Measurements from ENCODE around the gene GPN2.

The GPN2 gene

DNA sequence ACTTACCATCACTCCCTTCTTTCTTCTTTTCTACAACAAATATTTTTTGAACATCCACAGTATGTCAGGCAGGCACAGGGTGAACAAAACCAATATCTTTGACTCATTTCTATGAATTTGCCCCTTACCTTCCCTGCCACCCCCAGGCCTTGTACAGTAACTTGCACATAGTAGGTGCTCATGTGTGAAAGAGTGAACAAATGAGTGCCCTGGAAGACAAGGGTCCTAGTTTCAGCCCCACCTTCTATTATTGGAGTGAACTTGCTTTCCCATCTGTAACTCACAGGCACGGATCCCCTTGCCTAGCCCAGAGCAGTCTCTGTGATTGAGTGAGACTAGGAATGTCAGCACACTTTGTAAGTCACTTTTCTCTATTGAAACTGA is 50.8 kb downstream of the GPN2 start:
- TF ChIP-seq, protein P1, sequence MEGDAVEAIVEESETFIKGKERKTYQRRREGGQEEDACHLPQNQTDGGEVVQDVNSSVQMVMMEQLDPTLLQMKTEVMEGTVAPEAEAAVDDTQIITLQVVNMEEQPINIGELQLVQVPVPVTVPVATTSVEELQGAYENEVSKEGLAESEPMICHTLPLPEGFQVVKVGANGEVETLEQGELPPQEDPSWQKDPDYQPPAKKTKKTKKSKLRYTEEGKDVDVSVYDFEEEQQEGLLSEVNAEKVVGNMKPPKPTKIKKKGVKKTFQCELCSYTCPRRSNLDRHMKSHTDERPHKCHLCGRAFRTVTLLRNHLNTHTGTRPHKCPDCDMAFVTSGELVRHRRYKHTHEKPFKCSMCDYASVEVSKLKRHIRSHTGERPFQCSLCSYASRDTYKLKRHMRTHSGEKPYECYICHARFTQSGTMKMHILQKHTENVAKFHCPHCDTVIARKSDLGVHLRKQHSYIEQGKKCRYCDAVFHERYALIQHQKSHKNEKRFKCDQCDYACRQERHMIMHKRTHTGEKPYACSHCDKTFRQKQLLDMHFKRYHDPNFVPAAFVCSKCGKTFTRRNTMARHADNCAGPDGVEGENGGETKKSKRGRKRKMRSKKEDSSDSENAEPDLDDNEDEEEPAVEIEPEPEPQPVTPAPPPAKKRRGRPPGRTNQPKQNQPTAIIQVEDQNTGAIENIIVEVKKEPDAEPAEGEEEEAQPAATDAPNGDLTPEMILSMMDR (IDR thresholded peaks at IDR 0.05), result no peak

DNA sequence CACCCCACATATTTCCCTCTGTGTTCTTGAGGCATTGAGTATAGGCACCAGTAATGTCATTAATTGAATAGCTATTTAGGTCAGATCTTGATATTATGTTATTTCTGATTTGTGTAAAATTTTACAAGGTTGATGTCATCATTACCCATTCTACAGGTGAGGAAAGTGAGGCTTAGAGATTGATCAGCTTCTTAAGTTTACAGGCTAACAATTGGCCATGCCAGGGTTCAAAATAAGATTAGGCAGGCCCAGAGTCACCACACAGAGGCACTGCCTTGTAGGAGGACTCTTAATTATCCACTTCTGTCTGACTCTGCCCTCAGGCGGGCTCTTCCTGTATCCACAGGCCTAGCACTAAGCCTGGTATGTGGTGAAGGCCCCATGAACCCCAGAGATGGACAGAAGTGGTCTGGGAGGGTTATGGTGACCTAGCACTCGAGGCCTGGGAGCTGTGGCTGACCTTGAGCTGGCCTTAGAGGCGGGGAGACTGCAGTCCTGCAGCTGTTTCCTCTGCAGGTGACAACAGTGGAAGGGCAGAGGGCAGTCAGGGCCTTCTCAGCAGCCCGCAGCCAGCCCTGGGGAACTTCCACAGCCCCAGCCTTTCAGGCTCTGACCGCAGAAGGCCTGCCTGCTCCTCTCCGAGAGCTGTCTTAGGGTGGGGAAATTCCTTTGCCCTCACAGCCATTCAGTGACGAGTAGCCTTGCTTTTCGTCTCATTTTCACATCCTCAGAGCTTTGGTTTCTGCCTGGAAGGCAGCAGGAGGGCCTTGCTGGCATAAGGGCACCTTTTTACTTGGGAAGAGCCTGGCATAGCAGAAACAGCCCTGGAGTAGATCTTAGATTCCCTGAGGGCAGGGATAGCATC is 51.4 kb downstream of the GPN2 start:
- TF ChIP-seq, protein P1 (IDR thresholded peaks at IDR 0.05), result no peak

DNA sequence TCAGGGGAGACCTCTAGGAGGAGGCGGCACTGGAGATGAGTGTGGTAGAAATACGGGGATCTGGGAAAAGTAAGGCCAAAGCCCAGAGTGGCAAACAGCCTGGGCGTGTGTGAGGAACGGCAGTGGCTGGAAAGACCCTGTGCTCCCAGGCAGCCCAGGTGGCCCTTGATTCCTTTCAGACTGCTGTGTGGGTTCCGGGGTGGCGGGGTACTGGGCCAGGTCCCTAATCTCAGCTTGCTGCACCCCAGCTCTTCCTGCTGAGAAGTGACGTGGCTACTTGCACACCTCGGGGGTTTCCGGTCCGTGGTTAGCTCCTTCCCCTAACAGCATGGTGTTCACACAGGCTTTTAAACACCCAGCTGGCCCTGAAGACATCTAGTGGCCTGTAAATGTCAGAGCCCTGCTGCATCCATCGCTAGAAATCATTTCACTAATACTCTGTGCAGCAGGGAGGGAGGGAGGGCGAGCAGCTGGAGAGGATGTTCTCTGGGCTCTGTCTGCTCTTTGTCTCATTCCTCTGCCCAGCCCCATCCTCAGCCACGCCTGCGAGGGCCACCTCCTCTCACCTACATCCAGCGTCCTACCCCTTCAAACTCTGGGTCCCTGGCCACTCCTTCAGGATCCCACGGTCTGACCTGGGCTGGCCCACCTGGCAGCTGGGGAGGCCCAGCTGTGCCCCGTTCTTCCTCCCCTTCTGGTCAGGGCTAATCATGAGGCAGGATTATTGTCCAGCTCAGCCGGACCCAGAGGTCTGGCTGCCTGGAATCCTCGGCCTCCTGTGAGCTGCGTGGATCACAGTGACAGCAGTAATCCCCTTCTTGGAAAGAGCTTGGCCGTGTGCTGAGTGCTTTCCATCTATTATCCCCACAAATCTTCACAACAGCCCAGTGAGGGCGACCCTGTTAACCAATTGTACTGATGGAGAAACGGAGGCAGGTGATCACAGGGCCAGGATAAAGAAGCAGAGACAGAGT is 56.4 kb downstream of the GPN2 start:
- TF ChIP-seq, protein P1 (IDR thresholded peaks at IDR 0.05), result no peak

DNA sequence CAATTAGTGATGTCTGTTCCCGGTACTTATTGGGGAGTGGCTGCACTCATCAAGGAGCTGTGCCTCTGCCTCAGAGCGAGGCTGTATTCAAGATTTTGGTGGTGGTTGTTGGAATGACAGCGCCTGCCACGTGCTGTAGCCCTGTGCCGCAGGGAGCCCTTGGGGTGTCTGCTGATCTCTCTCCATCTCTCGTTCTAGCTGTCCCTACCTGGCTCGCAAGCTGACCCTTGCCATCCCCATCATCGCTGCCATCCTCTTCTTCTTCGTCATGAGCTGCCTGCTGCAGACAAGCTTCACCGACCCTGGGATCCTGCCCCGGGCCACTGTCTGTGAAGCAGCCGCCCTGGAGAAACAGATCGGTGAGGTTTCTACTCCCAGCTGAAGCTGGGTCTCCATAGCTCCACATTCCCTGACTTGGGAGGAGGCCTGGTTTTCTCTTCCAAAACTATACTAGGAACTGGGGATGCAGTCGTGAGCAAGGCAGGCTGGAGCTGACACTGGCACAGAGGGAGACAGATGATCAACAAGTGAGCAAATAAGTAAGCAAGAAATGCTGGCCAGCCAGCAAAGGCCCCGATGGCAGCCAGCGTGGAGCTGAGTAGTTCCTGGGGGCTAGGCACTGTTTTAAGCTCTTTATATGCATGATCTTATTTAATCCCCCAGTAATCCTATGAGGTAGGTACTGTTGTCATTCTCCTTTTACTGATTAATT is 57.7 kb downstream of the GPN2 start:
- TF ChIP-seq, protein P1 (IDR thresholded peaks at IDR 0.05), result no peak

DNA sequence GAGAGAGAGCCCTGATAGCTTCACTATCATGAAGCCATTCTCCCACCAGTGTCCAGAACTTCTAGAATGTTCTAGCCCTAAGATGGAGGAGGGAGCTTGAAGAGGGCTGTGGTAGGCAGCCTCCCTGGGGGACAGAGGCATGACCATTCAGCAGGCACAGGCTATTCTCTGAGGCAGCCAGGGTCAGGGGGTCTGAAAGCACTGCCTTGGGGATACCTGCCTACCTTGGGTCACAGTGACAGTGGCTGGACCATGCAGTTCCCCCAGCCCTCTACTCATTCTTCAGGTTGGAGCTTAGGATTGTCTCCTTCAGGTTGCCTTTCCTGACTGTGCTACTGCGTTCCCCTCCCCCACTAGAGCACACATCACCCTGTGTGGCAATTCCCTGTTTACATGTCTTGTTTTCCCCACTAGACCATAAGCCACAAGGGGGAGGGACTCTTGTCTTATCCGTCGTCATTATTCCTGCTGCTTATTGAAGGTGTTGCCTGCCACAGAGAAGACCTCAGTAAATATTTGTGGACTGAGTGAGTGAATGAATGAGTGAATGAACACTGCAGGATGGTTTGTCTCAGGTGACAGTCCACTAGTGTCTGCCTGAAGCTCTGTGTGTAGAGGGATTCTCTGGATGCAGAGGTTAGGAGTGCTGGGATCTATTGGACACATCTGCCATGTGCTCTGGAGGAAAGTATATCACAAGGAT is 58.4 kb downstream of the GPN2 start:
- TF ChIP-seq, protein P1 (IDR thresholded peaks at IDR 0.05), result no peak

DNA sequence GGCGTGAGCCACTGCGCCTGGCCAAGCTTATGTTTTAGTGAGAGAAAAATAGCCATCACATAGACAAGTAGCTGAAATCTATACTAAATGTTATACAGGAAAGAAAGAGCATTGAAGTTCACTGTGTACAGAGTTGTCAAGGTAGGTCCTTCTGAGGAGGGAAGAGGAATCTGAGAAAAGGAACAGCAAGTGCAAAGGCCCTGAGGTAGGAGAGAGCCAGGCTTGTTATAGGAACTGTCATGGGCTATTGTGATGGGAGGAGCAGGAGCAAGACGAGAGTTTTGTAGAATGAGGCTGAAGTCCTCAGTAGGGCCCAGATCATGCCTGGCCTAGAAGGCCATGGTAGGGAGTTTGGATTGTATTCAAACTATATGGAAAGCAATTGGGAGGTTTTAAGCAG is 59.0 kb downstream of the GPN2 start:
- TF ChIP-seq, protein P1 (IDR thresholded peaks at IDR 0.05), result no peak
